ENCODE measurements around the gene SMCHD1. TPM values are rescaled to one million over a fixed set of nuclear protein-coding genes. Genes with fewer than 3 reads are reported as not detected.

Gene SMCHD1
- 31.4 TPM for polyA plus RNA-seq (2013, experiment 1 of 2; ENCODE audit: insufficient read length)
- polyA plus RNA-seq (2013, experiment 2 of 2; ENCODE audit: insufficient read length): 25.3 TPM

- peak; percentile 80 for DNase-seq
These were observed at the start of gene SMCHD1 for GRCh38 chr18:2655178-2655953. TSS of gene SMCHD1 (plus strand) at chr18:2655726. CDS start at chr18:2656076, 350 bp downstream.

DNA sequence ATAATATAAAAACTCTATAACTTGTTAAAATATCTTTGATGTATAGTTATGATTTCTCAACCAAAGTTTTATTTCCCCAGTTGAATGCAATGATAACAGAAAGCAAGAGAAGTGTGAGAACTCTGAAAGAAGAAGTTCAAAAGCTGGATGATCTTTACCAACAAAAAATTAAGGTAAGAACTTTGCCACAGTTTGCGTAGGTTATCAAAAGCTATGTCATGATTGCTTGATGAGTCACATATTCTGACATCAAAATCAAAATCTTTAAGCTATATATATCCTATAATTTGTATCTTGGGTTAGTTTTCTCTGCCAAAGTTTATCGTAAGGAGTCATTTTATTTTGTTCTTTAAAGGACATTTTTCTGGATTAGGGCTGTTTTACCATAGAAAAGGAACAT, 49.2 kb upstream of the SMCHD1 start:
- no peak for DNase-seq

- no peak for DNase-seq
These were observed 45.9 kb upstream of the SMCHD1 start for GRCh38 chr18:2609604-2610003.

GRCh38 chr18:2610549-2610948, 45.0 kb upstream of the SMCHD1 start:
- no peak for DNase-seq

DNA sequence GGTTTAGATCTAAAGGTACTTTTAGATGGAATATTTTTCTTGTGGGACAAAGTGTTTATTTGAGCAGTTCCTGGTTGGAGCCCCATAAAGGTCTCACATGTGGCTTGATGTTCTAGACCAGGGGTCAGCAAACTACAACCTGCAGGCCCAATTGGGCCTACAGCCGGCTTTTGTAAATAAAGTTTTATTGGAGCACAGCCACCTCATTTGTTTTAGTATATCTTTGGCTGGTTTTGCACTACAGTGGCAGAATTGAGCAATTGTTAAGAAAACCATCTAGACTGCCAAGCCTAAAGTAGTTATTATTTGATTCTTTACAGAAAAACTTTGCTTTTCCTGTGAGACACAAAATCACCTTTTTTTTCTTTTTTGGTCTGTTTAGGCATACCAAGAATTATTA, 42.5 kb upstream of the SMCHD1 start:
- no peak for DNase-seq

DNA sequence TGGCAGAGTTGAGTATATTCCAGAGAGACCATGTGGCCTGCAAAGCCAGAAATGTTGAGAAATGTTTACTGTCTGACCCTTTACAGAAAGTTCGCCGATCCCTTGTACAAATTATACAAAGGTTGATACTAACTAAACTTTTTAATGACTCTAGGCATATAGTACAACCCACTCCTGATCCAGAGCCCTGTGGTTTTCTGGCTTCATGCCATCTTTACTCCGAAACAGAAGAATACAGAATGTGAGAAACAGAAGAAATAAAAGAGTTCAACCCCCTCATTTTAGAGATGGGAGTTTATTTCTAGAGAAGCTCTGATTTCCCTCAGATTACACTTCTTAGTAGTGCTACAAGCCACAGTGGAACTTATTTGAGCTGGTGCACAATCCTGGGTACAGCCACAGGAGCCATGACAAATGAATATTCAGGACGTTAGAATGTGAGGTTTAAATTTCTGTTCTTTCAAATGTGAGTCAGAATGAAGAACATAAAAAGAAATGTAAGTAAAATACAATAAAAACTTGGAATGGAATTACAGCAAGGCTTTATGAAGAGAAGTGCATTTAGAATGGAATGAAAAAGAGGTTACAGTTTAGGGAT, 38.0 kb upstream of the SMCHD1 start:
- no peak for DNase-seq

DNA sequence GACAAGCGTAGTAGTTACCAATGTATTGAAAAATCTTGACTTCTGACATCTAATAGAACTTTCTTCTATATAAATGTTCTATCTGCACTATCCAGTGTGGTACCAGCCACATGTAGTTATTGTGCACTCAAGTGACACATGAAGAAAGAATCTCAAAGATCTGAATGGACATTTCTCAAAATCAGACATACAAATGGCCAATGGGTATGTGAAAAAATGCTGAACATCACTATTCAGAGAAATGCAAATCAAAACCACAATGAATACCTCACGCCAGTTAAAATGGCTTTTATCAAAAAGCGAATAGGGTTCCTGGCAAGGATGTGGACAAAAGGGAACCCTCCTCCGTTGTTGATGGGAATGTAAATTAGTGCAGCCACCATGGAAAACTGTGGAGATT, 37.5 kb upstream of the SMCHD1 start:
- peak; percentile 55 for DNase-seq

DNA sequence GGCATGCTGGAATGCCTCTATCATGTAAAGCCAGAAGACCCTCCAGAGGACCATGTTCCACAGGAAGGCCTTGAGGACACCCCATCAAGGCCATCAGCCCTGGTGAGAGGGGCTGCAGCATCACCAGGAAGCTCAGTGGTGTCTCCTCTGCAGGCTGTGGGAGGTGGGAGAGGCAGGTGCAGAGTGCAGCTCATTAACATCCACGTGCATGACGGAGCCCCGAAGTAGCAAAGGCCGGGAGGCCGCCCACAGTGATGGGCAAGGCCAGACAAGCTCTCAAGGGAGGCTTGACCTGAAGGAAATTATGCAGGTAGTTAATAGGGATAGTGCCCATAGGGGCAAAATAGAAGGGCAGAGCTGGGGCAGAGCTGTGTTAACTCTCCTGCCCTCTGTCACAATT, 30.3 kb upstream of the SMCHD1 start:
- DNase-seq: no peak

GRCh38 chr18:2627821-2628276, 27.7 kb upstream of the SMCHD1 start:
- DNase-seq: peak; percentile 36

- no peak for DNase-seq
These were observed 26.5 kb upstream of the SMCHD1 start for GRCh38 chr18:2629003-2629402.

DNA sequence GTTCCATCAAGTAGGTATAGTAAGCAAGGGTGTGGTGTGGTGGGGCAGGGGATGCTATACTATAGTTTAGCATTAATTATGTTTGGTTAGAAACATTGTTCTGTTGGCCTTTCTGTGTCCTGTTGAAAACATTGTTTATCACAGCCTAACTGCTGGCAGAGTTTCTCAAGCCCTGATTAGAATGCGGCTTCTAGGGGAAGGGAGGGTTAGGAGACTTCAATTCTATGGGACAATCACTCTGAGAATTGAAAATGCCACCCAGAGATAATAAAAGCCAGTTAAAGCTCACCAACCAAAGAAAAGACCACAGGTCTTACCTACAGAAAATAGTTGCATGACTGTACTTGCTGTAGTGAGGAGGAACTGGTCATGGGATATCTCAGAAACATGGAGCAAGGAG, 19.9 kb upstream of the SMCHD1 start:
- no peak for DNase-seq

DNA sequence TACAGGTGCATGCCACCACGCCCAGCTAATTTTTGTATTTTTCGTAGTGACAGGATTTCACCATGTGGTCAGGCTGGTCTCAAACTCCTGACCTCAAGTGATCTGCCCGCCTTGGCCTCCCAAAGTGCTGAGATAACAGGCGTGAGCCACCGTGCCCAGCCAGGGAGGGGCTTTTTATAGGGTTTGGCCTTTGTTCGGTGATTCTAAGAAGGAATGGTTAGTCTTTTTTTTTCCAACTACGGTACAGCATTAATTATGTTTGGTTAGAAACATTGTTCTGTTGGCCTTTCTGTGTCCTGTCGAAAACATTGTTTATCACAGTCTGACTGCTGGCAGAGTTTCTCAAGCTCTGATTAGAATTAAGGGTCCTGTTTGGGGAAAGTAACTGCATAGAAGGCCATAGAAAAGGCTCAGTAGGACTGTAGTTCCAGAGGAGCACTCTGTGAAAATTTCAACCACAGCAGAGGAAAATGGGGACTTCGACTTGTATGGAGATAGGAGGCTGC, 19.3 kb upstream of the SMCHD1 start:
- no peak for DNase-seq

- no peak for DNase-seq
These were observed 13.9 kb upstream of the SMCHD1 start for GRCh38 chr18:2641638-2642037.

GRCh38 chr18:2642771-2643170, 12.8 kb upstream of the SMCHD1 start:
- DNase-seq: no peak

DNA sequence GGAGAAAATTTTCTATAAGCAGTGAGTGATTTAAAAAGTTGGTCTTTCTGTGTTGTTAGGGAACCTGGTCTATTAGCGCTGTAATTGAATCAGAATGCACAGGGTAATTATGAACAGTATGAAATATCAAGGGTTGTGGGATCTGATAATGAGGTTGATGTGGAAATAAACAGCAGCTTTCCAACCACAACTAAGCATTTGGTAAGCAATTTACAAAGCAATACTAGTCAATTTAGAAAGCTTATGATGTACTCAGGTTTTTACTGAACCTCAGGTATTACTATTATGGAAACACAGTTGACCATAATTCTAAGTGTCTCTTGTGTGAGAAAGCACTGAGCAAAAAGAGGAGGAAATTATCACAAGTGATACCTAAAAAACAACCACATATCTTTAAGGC, 11.0 kb upstream of the SMCHD1 start:
- no peak for DNase-seq

DNA sequence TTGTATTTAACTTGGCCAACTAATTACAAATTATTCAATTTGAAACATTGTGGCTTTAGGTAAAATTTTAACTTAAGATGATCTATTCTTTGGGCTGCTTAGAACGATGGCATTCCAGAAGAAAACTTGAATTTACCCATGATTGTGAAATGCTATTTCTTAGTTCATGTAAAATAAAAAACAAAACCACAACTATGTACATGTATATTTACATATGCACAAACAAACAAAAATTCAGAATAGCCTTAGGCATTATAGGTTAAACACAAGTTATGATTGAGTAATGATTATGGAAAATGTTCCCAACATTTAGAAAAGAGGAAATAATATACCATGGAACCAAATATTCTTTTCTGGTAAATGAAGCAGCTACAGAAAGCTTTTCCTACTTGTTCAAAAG, 3.5 kb upstream of the SMCHD1 start:
- no peak for DNase-seq

DNA sequence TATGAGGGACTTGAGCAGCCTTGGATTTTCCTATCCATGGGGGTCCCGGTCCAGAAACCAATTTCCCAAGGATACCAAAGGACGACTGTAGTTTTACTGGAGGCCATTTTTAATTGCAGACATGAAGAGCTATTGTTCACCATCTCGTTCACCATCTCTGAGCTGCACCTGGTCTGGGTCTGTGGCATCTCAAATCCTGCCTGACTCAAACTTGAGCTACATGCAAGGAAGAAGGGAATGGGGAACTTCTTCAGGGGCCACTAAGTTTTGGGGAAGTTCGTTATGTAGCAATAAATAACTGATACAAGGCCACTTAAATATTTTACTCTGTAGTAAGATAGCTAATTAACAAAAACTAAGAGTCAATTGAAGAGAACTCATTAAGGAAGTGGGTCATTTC, 2.1 kb upstream of the SMCHD1 start:
- DNase-seq: no peak

- DNase-seq: peak; percentile 8
These were observed 1.2 kb upstream of the SMCHD1 start for GRCh38 chr18:2654169-2654927.

- DNase-seq: no peak
These were observed 673 bp upstream of the SMCHD1 start for GRCh38 chr18:2654928-2655177.

DNA sequence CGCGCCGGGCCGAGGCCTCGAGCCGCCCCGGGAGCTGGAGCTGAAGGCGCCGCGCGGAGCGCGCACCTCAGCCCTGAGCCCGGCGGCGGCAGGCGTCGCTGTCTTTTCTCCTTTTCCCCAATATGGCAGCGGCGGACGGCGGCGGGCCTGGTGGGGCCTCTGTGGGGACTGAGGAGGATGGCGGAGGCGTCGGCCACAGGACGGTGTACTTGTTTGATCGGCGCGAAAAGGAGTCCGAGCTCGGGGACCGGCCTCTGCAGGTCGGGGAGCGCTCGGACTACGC, 369 bp downstream of the SMCHD1 start:
- DNase-seq: no peak

DNA sequence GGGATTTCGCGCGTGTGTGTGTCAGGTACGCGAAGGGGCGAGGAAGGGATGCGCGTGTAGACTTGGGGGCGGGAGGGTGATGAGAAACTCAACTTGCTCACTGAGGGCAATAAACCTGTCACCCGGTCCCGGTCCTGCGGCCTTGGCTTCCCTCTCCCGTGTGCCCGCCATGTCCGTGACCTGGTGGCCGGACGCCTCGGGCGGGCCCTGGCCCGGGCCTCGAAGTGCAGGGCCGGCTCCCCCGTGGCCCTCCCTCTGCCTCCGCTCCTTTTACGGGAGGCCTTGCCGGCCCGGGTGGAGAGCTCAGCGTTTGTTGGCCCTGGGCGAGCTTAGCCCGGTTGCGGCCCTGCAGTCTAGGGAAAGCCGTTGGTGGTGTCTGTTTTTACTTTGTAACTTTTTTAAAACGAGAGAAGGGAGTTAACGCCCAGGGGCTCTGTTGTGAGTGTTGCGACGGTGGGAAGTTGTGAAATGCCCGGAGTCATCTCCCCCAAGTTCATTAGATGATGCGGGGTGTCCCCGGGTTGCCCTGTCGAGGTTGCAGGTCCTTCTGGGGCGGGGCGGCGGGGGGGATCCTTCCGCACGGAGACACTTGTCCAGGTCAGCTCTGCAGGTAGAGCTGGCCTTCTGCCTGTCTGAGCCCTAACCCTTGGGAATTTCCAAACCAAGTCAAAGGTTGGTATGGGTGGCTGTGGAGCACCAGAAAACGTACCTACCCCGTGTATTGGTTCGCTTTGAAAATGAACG, 883 bp downstream of the SMCHD1 start:
- DNase-seq: peak; percentile 49

- no peak for DNase-seq
These were observed 1.5 kb downstream of the SMCHD1 start for GRCh38 chr18:2656981-2657512.

Data from fibroblast of skin of back (primary cell).